SKM-1 (cell line): ENCODE data around the gene C15orf39.
"Not testable (repeated sequence)": the region's sequence is repeated elsewhere in the genome, so short reads cannot be mapped to it uniquely, and the experiment has no call there.

Experiments
- DNase-seq: peaks from one replicate; lab custom pipeline; 2025; ENCODE audit not compliant: unreplicated experiment; lab: John Stamatoyannopoulos, UW

Gene C15orf39

DNA sequence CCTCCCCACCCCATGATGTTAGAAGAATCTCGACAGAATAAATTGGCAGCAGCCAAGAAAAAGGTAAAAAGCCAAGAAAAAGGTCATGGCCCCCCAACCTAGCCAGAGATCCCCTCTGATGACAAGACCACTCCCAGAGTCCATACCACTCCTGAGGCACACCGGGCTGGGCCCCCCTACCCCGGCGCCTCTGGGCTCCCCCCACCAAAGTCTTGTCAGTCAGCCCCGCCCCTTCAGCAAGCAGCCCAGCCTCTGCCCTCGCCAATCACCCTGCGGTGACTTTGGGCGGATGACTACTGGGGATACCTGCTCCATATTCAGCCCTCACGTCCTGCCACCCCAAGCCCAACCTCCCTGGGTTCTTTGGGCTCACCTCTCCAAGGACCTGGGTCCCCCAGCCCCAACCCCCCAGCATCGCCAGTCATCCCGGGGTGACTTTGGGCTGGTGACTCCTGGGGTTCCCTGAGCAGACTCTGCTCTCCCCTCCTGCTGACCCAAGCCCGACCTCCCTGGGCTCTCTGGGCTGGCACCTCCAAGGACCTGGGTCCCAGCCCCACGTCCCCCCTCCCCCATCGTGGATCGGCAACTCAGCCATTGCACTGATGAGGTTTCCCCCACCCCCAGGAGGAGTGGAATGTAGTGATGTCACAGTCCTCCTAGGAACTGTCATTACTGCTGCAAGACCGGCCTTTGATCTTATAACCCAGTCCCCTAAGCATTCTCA is 57.1 kb downstream of the C15orf39 start:
- not testable (repeated sequence) for DNase-seq

DNA sequence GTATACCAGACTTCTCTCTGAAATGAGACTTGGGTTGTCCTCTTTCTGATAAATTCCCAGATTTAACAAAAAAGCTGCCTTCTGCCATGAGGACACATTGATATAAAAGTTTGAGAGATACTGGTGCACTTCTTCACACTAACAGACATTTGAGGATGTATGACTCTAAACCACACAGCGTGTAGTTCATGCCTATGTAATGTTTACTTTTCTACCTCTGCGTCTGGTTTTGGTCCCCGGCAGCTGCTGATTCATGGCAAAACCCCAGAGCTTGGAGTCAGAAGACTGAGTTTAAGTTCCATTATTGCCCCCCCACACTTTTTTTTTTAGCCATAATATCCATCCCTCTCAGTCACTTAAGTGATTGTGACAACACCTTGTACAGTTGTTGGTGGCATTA is 58.2 kb downstream of the C15orf39 start:
- DNase-seq: not testable (repeated sequence)
